Measurements from ENCODE around the gene CAV1. TPM values are rescaled to one million over a fixed set of nuclear protein-coding genes. Genes with fewer than 3 reads are reported as not detected.

Gene CAV1
- total and polyA plus RNA-seq, 2 of the 13 experiments (the other 11 are each of a cell fraction or from before 2014, with no cell fraction given): 0.40 TPM; not detected in 1

DNA sequence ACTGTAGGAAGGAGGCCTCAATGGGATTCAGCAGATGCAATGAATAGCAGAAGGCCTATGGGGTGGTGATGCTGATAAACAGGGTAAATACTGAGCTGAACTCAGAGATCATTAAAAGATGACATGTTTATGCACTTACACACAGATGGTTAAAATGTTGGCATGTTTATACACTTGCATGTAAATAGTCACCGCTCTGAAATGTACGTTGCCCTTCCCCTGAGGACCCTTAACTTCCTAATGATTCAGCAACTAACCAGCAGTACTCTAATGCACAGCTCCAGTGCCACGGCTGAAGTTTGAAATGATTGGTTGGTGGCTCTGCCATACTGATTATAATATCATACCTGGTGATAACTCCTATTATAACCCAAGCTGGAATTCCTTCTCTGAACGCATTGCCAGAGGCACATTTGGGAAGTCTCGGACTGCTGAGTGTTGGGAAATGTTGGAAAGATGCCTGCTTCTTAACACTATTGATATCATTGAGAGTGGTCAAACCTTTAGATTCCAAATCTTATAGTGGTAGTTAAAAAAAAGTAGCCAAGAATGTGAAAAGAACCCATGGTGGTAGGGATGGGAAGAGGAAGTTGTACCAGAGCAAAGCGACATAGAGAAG lies 3.7 kb upstream of the CAV1 start (continued):
- TF ChIP-seq HNF1B (CRISPR knock-in tag; IDR thresholded peaks at IDR 0.05) (no peak), LCORL (IDR thresholded peaks at IDR 0.05) (no peak), LCORL (CRISPR knock-in tag; IDR thresholded peaks at IDR 0.05) (no peak)

DNA sequence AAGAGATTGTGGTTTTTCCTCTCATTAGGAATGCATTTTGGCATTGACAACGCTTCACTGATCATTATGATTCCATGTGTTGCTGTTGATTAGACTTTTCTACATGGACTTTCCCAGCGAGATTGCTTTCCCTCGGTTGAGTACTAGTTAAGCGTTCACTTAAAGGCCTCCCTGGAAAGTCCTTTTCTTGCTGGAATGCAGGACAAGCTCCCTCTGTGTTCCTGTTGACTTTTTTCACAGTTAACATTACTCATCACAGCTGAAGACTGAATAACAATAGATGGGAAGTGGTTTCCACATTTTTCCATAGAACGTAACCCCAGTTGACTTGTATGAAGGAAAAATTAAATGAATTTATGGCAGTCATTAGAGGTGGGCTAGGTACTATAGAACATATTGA lies 2.6 kb upstream of the CAV1 start:
- H3K79me2 ChIP-seq (ENCODE audit: insufficient read depth, low read length): no peaks in the 10 kb centered on the region
- no peak for ATAC-seq
- no peak overlapping the region for H3K4me2 ChIP-seq (ENCODE audit: low read depth, low read length)
- no TSS peak for BruUV-seq (replicated peaks)
- in situ Hi-C loops (cut with HindIII; ENCODE audit: extremely low pct_ligation_motif_present, low pct_unique_long_range_greater_than_20kb) (loop anchor here (10.0 kb wide), 1 partner anchor 347 kb away; no protein-coding TSS in a partner anchor), intact Hi-C loops (cut with micrococcal nuclease; ENCODE audit: unreplicated experiment) (loop anchor here (10.0 kb wide), 2 partner anchors 283 to 357 kb away; no protein-coding TSS in a partner anchor)
- ChIA-PET POLR2A (no interaction called here), CTCF (ENCODE audit: low intra/inter-chr PET ratio, low total read pairs) (no interaction called here)
- H2AFZ ChIP-seq (ENCODE audit: low read length): no peak overlapping the region
- H3K27ac ChIP-seq (ENCODE audit: extremely low read length, insufficient read depth, low read length): no peak overlapping the region
- H3K4me1 ChIP-seq (ENCODE audit: insufficient read depth, low read length): peaks cover 21% of the 10 kb centered on the region
- no peak for FAIRE-seq
- 28% methylated on average over 5 of the region's 5 CpGs for whole genome bisulfite sequencing (ENCODE audit: low lambda C conversion rate)
- no peaks in the 10 kb centered on the region for H3K9me3 ChIP-seq (ENCODE audit: low read length)
- H4K20me1 ChIP-seq (ENCODE audit: insufficient read depth, low read length): no peaks in the 10 kb centered on the region
- H3K27me3 ChIP-seq (ENCODE audit: control insufficient read depth in 1 of 2, insufficient read depth in 2 of 2, low read length in 2 of 2): peaks cover 9 to 43% of the 10 kb centered on the region in 2 experiments
- no peaks in the 10 kb centered on the region for H3K36me3 ChIP-seq (replicated peaks in 1 of 2; ENCODE audit: control insufficient read depth in 1 of 2, insufficient read depth in 2 of 2, low read length in 2 of 2)
- DNase-seq (ENCODE audit: low spot score): peak; percentile 10
- H3K9ac ChIP-seq (ENCODE audit: insufficient read depth, low read depth, low read length): no peak overlapping the region
- no peak overlapping the region for H3K4me3 ChIP-seq (replicated peaks in 1 of 3; ENCODE audit: insufficient read depth in 1 of 3, low read depth in 2 of 3, low read length in 3 of 3)
- TF ChIP-seq ZNF10 (CRISPR knock-in tag; IDR thresholded peaks at IDR 0.05; ENCODE audit: borderline replicate concordance, low read depth): no peak
- peak; percentile 38 for TF ChIP-seq TEAD3 (CRISPR knock-in tag; optimal IDR thresholded peaks at IDR 0.05; ENCODE audit: borderline replicate concordance)
- TF ChIP-seq SOX5 (CRISPR knock-in tag; IDR thresholded peaks at IDR 0.05; ENCODE audit: borderline replicate concordance): peak; percentile 34
- TF ChIP-seq RARA (CRISPR knock-in tag; IDR thresholded peaks at IDR 0.05): no peak
- TF ChIP-seq ZFP1 (CRISPR knock-in tag; IDR thresholded peaks at IDR 0.05): no peak
- TF ChIP-seq MAFG (CRISPR knock-in tag; IDR thresholded peaks at IDR 0.05): no peak
- TF ChIP-seq SALL1 (CRISPR knock-in tag; IDR thresholded peaks at IDR 0.05): no peak
- TF ChIP-seq ZNF205 (CRISPR knock-in tag; IDR thresholded peaks at IDR 0.05): no peak
- TF ChIP-seq ZBTB8A (CRISPR knock-in tag; IDR thresholded peaks at IDR 0.05; ENCODE audit: borderline replicate concordance, low read depth): no peak
- TF ChIP-seq ZMYM2 (CRISPR knock-in tag; IDR thresholded peaks at IDR 0.05): no peak
- no peak for TF ChIP-seq FOXP4 (CRISPR knock-in tag; IDR thresholded peaks at IDR 0.05)
- no peak for TF ChIP-seq ZNF275 (CRISPR knock-in tag; IDR thresholded peaks at IDR 0.05; ENCODE audit: borderline replicate concordance)
- no peak for TF ChIP-seq ZNF33A (CRISPR knock-in tag; IDR thresholded peaks at IDR 0.05; ENCODE audit: borderline replicate concordance)

Measured in HepG2 (cell line).